ENCODE data around the gene FUT8.

Gene FUT8

DNA sequence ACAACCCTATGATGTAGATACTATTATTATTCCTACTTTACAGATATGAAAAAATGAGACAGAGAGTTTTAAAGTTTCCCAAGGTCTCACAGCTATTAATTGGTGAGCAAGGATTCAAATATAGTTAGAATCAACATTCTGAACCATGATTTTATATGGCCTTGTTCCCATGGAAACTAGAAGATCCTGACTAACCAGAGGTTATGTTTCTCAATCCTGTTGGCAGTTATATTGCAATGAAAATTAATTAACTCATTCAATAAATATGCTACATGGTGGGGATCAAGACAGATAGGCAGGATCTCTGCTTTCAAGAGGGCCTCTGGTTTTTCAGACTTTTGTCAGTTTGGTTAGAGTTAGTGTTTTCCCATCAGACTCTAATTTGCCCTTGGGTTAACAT, 9.3 kb upstream of the FUT8 start:
- Histone ChIP-seq H3K9me3 (ENCODE audit: insufficient read depth, low read length) (no peaks in the 10 kb centered on the region; the same call in 1 of the 2 replicates), H3K9ac (ENCODE audit: insufficient read length, low read depth) (no peak overlapping the region), H3K36me3 (ENCODE audit: insufficient read depth, insufficient read length, low read length) (no peaks in the 10 kb centered on the region), H3K27me3 (ENCODE audit: insufficient read depth, insufficient read length) (no peaks in the 10 kb centered on the region), H3K4me1 (ENCODE audit: insufficient read depth, insufficient read length) (no peaks in the 10 kb centered on the region), H3K4me3 (ENCODE audit: insufficient read length, low read depth) (no peak overlapping the region)
- DNase-seq (ENCODE audit: low read depth, low spot score), result no peak
- TF ChIP-seq ZNF274 (IDR thresholded peaks at IDR 0.05; ENCODE audit: low read depth, low read length) (no peak), SUZ12 (IDR thresholded peaks at IDR 0.05; ENCODE audit: extremely low read depth, insufficient read depth, insufficient read length) (no peak), YY1 (IDR thresholded peaks at IDR 0.05; ENCODE audit: insufficient read depth, insufficient read length) (no peak)

DNA sequence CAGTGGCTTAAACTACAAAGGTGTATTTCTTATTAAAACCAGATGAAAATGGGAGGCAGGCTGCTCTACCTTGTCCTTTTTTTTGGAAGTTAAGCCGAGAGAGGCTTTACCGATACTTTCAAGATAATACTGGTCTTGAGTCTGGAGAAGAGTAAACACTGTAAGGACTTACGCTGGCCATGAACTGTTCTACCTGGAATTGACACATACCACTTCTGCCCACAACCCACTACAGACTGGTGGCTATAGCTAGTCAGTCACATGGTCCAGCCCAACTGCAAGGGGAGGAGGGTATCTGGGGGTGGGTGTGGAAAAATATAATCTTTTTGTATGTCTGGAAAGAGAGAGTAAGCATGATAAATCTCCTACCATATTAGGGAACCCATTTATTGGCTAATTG, 4.4 kb upstream of the FUT8 start:
- no peak overlapping the region for H3K4me3 ChIP-seq (ENCODE audit: insufficient read length, low read depth)
- H3K9me3 ChIP-seq (ENCODE audit: insufficient read depth, low read length), result no peaks in the 10 kb centered on the region
- no peak overlapping the region for H3K9ac ChIP-seq (ENCODE audit: insufficient read length, low read depth)
- DNase-seq (ENCODE audit: low read depth, low spot score), result no peak
- no peaks in the 10 kb centered on the region for H3K36me3 ChIP-seq (ENCODE audit: insufficient read depth, insufficient read length, low read length)
- no peak for TF ChIP-seq ZNF274 (IDR thresholded peaks at IDR 0.05; ENCODE audit: low read depth, low read length)
- TF ChIP-seq YY1 (IDR thresholded peaks at IDR 0.05; ENCODE audit: insufficient read depth, insufficient read length), result no peak
- TF ChIP-seq SUZ12 (IDR thresholded peaks at IDR 0.05; ENCODE audit: extremely low read depth, insufficient read depth, insufficient read length), result no peak
- H3K27me3 ChIP-seq (ENCODE audit: insufficient read depth, insufficient read length), result no peaks in the 10 kb centered on the region
- no peaks in the 10 kb centered on the region for H3K4me1 ChIP-seq (ENCODE audit: insufficient read depth, insufficient read length)

DNA sequence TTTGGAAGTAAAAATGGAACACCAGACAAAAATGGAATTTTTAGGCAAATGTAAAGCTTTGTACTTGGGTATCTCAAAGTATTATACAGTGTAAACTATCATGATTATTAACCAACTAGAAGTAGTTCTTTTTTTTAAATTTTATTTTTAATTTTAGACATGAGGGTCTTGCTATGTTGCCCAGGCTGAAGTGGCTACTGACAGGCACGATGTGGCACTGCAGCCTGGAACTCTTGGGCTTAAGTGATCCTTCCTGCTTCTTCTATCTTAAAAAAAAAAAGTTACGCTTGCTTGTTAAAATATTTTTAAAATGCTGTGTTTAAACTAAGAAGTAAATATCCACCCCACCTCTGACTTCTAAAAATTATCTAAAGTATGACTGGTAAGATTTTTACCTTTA, 1.9 kb upstream of the FUT8 start:
- Histone ChIP-seq H3K4me1 (ENCODE audit: insufficient read depth, insufficient read length) (no peaks in the 10 kb centered on the region), H3K4me3 (ENCODE audit: insufficient read length, low read depth) (no peak overlapping the region), H3K27me3 (ENCODE audit: insufficient read depth, insufficient read length) (no peaks in the 10 kb centered on the region), H3K36me3 (ENCODE audit: insufficient read depth, insufficient read length, low read length) (no peaks in the 10 kb centered on the region), H3K9ac (ENCODE audit: insufficient read length, low read depth) (no peak overlapping the region), H3K9me3 (ENCODE audit: insufficient read depth, low read length) (no peaks in the 10 kb centered on the region)
- no peak for DNase-seq (ENCODE audit: low read depth, low spot score)
- no peak for TF ChIP-seq SUZ12 (IDR thresholded peaks at IDR 0.05; ENCODE audit: extremely low read depth, insufficient read depth, insufficient read length)
- TF ChIP-seq YY1 (IDR thresholded peaks at IDR 0.05; ENCODE audit: insufficient read depth, insufficient read length), result no peak
- TF ChIP-seq ZNF274 (IDR thresholded peaks at IDR 0.05; ENCODE audit: low read depth, low read length), result no peak

DNA sequence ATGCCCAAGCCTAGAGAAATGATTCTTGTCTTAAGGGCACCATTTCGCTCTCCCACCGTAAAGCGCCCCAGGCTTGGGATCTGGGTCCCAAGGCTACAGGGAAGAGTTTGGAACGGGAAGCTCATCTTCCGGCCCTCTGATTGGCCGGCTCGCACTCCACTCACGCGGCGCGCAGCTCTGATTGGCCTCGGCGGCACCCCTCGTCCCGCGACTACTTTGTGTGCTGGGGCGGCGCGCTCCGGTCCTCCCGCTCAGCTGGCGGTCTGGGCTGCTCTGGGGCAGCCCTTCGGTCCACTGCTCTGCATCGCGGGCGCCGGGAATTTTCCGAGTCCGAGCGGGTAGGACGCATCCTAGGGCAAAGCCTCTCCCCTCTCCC, 886 bp upstream of the FUT8 start:
- TF ChIP-seq YY1 (IDR thresholded peaks at IDR 0.05; ENCODE audit: insufficient read depth, insufficient read length), result no peak
- no peak for TF ChIP-seq SUZ12 (IDR thresholded peaks at IDR 0.05; ENCODE audit: extremely low read depth, insufficient read depth, insufficient read length)
- TF ChIP-seq ZNF274 (IDR thresholded peaks at IDR 0.05; ENCODE audit: low read depth, low read length), result no peak
- DNase-seq (ENCODE audit: low read depth, low spot score), result peak; percentile 76
- no peaks in the 10 kb centered on the region for H3K27me3 ChIP-seq (ENCODE audit: insufficient read depth, insufficient read length)
- H3K9me3 ChIP-seq (ENCODE audit: insufficient read depth, low read length), result no peaks in the 10 kb centered on the region
- H3K9ac ChIP-seq (ENCODE audit: insufficient read length, low read depth), result peak overlapping the region; percentile 89
- no peaks in the 10 kb centered on the region for H3K36me3 ChIP-seq (ENCODE audit: insufficient read depth, insufficient read length, low read length)
- no peaks in the 10 kb centered on the region for H3K4me1 ChIP-seq (ENCODE audit: insufficient read depth, insufficient read length)
- H3K4me3 ChIP-seq (ENCODE audit: insufficient read length, low read depth), result peak overlapping the region; percentile 77

GRCh38 chr14:65412856-65413738, 567 bp downstream of the FUT8 start:
- H3K4me3 ChIP-seq (ENCODE audit: insufficient read length, low read depth), result peak overlapping the region; percentile 77
- peak; percentile 36 for DNase-seq (ENCODE audit: low read depth, low spot score)
- no peaks in the 10 kb centered on the region for H3K4me1 ChIP-seq (ENCODE audit: insufficient read depth, insufficient read length)
- no peaks in the 10 kb centered on the region for H3K36me3 ChIP-seq (ENCODE audit: insufficient read depth, insufficient read length, low read length)
- peak overlapping the region; percentile 89 for H3K9ac ChIP-seq (ENCODE audit: insufficient read length, low read depth)
- TF ChIP-seq SUZ12 (IDR thresholded peaks at IDR 0.05; ENCODE audit: extremely low read depth, insufficient read depth, insufficient read length), result no peak
- TF ChIP-seq YY1 (IDR thresholded peaks at IDR 0.05; ENCODE audit: insufficient read depth, insufficient read length), result no peak
- TF ChIP-seq ZNF274 (IDR thresholded peaks at IDR 0.05; ENCODE audit: low read depth, low read length), result no peak
- no peaks in the 10 kb centered on the region for H3K9me3 ChIP-seq (ENCODE audit: insufficient read depth, low read length)
- no peaks in the 10 kb centered on the region for H3K27me3 ChIP-seq (ENCODE audit: insufficient read depth, insufficient read length)

- peak overlapping the region; percentile 89 for H3K9ac ChIP-seq (ENCODE audit: insufficient read length, low read depth)
- H3K9me3 ChIP-seq (ENCODE audit: insufficient read depth, low read length), result no peaks in the 10 kb centered on the region
- no peaks in the 10 kb centered on the region for H3K27me3 ChIP-seq (ENCODE audit: insufficient read depth, insufficient read length)
- no peak for DNase-seq (ENCODE audit: low read depth, low spot score)
- TF ChIP-seq ZNF274 (IDR thresholded peaks at IDR 0.05; ENCODE audit: low read depth, low read length) (no peak), SUZ12 (IDR thresholded peaks at IDR 0.05; ENCODE audit: extremely low read depth, insufficient read depth, insufficient read length) (no peak)
- H3K36me3 ChIP-seq (ENCODE audit: insufficient read depth, insufficient read length, low read length), result no peaks in the 10 kb centered on the region
- peak overlapping the region; percentile 77 for H3K4me3 ChIP-seq (ENCODE audit: insufficient read length, low read depth)
- H3K4me1 ChIP-seq (ENCODE audit: insufficient read depth, insufficient read length), result no peaks in the 10 kb centered on the region
These were observed 1.2 kb downstream of the FUT8 start for GRCh38 chr14:65413739-65414045.

GRCh38 chr14:65414961-65415589, 2.5 kb downstream of the FUT8 start:
- no peak for TF ChIP-seq SUZ12 (IDR thresholded peaks at IDR 0.05; ENCODE audit: extremely low read depth, insufficient read depth, insufficient read length)
- TF ChIP-seq ZNF274 (IDR thresholded peaks at IDR 0.05; ENCODE audit: low read depth, low read length), result no peak
- TF ChIP-seq YY1 (IDR thresholded peaks at IDR 0.05; ENCODE audit: insufficient read depth, insufficient read length), result no peak
- Histone ChIP-seq H3K36me3 (ENCODE audit: insufficient read depth, insufficient read length, low read length) (no peaks in the 10 kb centered on the region), H3K4me3 (ENCODE audit: insufficient read length, low read depth) (no peak overlapping the region), H3K27me3 (ENCODE audit: insufficient read depth, insufficient read length) (no peaks in the 10 kb centered on the region), H3K9me3 (ENCODE audit: insufficient read depth, low read length) (no peaks in the 10 kb centered on the region), H3K4me1 (ENCODE audit: insufficient read depth, insufficient read length) (no peaks in the 10 kb centered on the region), H3K9ac (ENCODE audit: insufficient read length, low read depth) (no peak overlapping the region)
- DNase-seq (ENCODE audit: low read depth, low spot score), result no peak
